HepG2 (cell line): ENCODE data around the gene MEGF6. TPM values are rescaled to one million over a fixed set of nuclear protein-coding genes. Genes with fewer than 3 reads are reported as not detected.

Source experiments
- ATAC-seq: fragments of 200-7000 bp; cut with Tn5 transposase; 3 replicates; pipeline ENCODE4 v1.9.1; 2020; ENCODE audit warnings: mild to moderate bottlenecking, moderate library complexity
- BruUV-seq: library from RNA; stranded (reverse); fragments of 400-500 nt; replicated peaks from 2 replicates; lab custom pipeline; 2021; lab: Mats Ljungman, UMichigan
- CTCF ChIA-PET: fragments of 300-600 bp; formaldehyde crosslinking; extraction: SDS; loops from one replicate; lab custom pipeline; 2021; ENCODE audit warnings: low total read pairs, inconsistent platforms, low intra/inter-chr PET ratio; lab: Yijun Ruan, JAX
- POLR2A ChIA-PET: fragments of 350-600 bp; sonication (Branson Sonifier 250); formaldehyde crosslinking; loops from one replicate; lab custom pipeline; 2020; ENCODE audit warnings: antibody characterized with exemption, inconsistent platforms; lab: Yijun Ruan, JAX
- DNase-seq: peaks from one replicate; pipeline ENCODE4 v3.0.0-alpha.2; 2015; ENCODE audit warnings: low spot score
- FAIRE-seq: peaks from 3 replicates; lab custom pipeline; 2011; peaks lifted over from hg19 to GRCh38; lab: Jason Lieb, UNC
- H2AFZ ChIP-seq: one replicate; pipeline ENCODE4 v1.6.1; 2011; ENCODE audit warnings: low read length, inconsistent platforms
- H3K27ac ChIP-seq: fragments of 300-600 bp; 3 replicates; pipeline ENCODE4 v1.8.0; 2011; ENCODE audit warnings: mixed run types, mild to moderate bottlenecking, mixed read lengths, low read length, inconsistent platforms; ENCODE audit not compliant: insufficient read depth; ENCODE audit errors: extremely low read length
- H3K27me3 ChIP-seq, 2 experiments: fragments of 200-600 bp in 1 of 2; 2 replicates in 1 of 2; 3 replicates in 1 of 2; pipeline versions ENCODE4 v1.6.0 to v1.8.0; 2011; ENCODE audit warnings: low read length in 2 of 2, mild to moderate bottlenecking in 2 of 2, moderate library complexity in 2 of 2, inconsistent platforms in 1 of 2; ENCODE audit not compliant: insufficient read depth in 2 of 2, control insufficient read depth in 1 of 2
- H3K36me3 ChIP-seq, 2 experiments: fragments of 200-600 bp in 1 of 2; replicated peaks in 1 of 2; 2 replicates in 1 of 2; 3 replicates in 1 of 2; pipeline versions ENCODE4 v1.5.1 to v1.8.0; 2011; ENCODE audit warnings: low read length in 2 of 2, inconsistent platforms in 1 of 2; ENCODE audit not compliant: insufficient read depth in 2 of 2, control insufficient read depth in 1 of 2
- H3K4me1 ChIP-seq: 2 replicates; pipeline ENCODE4 v1.5.1; 2012; ENCODE audit warnings: low read length, inconsistent platforms; ENCODE audit not compliant: insufficient read depth
- H3K4me2 ChIP-seq: 2 replicates; pipeline ENCODE4 v1.6.0; 2011; ENCODE audit warnings: low read depth, low read length, inconsistent platforms
- H3K4me3 ChIP-seq, 3 experiments: fragments of 200-600 bp in 1 of 3; sonication (generic), shearing (Covaris generic) in 1 of 3; replicated peaks in 1 of 3; 2 replicates each; pipeline ENCODE4 v1.5.1; 2011 to 2016; ENCODE audit warnings: low read length in 3 of 3, inconsistent platforms in 2 of 3, low read depth in 2 of 3, mild to moderate bottlenecking in 2 of 3, control low read depth in 1 of 3, mixed read lengths in 1 of 3; ENCODE audit not compliant: insufficient read depth in 1 of 3
- H3K79me2 ChIP-seq: one replicate; pipeline ENCODE4 v1.6.1; 2011; ENCODE audit warnings: low read length, inconsistent platforms; ENCODE audit not compliant: insufficient read depth
- H3K9ac ChIP-seq: 2 replicates; pipeline ENCODE4 v1.6.0; 2011; ENCODE audit warnings: mild to moderate bottlenecking, low read depth, low read length, inconsistent platforms; ENCODE audit not compliant: insufficient read depth
- H3K9me3 ChIP-seq: 2 replicates; pipeline ENCODE4 v1.5.1; 2012; ENCODE audit warnings: mild to moderate bottlenecking, low read length
- H4K20me1 ChIP-seq: 2 replicates; pipeline ENCODE4 v1.6.0; 2011; ENCODE audit warnings: inconsistent platforms, mild to moderate bottlenecking, low read length, moderate library complexity; ENCODE audit not compliant: insufficient read depth
- FOXP1 ChIP-seq, 2 experiments: fragments of 450-650 bp in 1 of 2; IDR thresholded peaks; 2 replicates each; pipeline ENCODE4 v1.6.1; 2017 to 2018; ENCODE audit warnings: antibody characterized with exemption in 1 of 2
- GPN1 ChIP-seq: sonication (generic); formaldehyde crosslinking; IDR thresholded peaks from 2 replicates; pipeline ENCODE4 v1.5.1; 2020; ENCODE audit warnings: missing genetic modification reagents, borderline replicate concordance
- HNRNPLL ChIP-seq: fragments of 200-400 bp; formaldehyde crosslinking; IDR thresholded peaks from 2 replicates; pipeline ENCODE4 v1.6.1; 2017; ENCODE audit warnings: mild to moderate bottlenecking, low read depth, low read length; ENCODE audit not compliant: poor library complexity, severe bottlenecking
- HOXA5 ChIP-seq: sonication (generic); formaldehyde crosslinking; IDR thresholded peaks from 2 replicates; pipeline ENCODE4 v1.4.0; 2020; ENCODE audit warnings: missing genetic modification reagents
- KLF15 ChIP-seq: sonication (generic); formaldehyde crosslinking; IDR thresholded peaks from 2 replicates; pipeline ENCODE4 v1.8.1; 2023; ENCODE audit warnings: borderline replicate concordance, mild to moderate bottlenecking, inconsistent platforms, missing genetic modification reagents, mixed read lengths
- MAFK ChIP-seq, 2 experiments: IDR thresholded peaks in 1 of 2; conservative IDR thresholded peaks in 1 of 2; 2 replicates each; pipeline ENCODE4 v1.6.1; 2011; ENCODE audit warnings: improper control_type of control experiment in 2 of 2, low read length in 2 of 2
- NCOR1 ChIP-seq: fragments of 200-600 bp; sonication (generic); IDR thresholded peaks from 2 replicates; pipeline ENCODE4 v1.7.0; 2017; ENCODE audit warnings: antibody characterized with exemption, low read length, borderline replicate concordance
- RERE ChIP-seq: IDR thresholded peaks from 2 replicates; pipeline ENCODE4 v1.6.1; 2016; ENCODE audit warnings: low read depth, missing genetic modification reagents, missing compliant biosample characterization
- TFDP1 ChIP-seq: IDR thresholded peaks from 2 replicates; pipeline ENCODE4 v1.6.1; 2016; ENCODE audit warnings: missing compliant biosample characterization, missing genetic modification reagents, borderline replicate concordance
- ZNF281 ChIP-seq: sonication (generic); formaldehyde crosslinking; IDR thresholded peaks from 2 replicates; pipeline ENCODE4 v1.4.0; 2020; ENCODE audit warnings: missing genetic modification reagents, borderline replicate concordance
- ZNF510 ChIP-seq: sonication (generic); formaldehyde crosslinking; IDR thresholded peaks from 2 replicates; pipeline ENCODE4 v1.4.0; 2020; ENCODE audit warnings: low read depth, mild to moderate bottlenecking, missing genetic modification reagents
- ZSCAN29 ChIP-seq: sonication (generic); formaldehyde crosslinking; conservative IDR thresholded peaks from 2 replicates; pipeline ENCODE4 v1.4.0; 2020; ENCODE audit warnings: mild to moderate bottlenecking, missing genetic modification reagents
- WGBS: methylation state at CpG from one replicate; pipeline ENCODE4 v1.1.6; 2017; ENCODE audit warnings: low lambda C conversion rate; 5-methylcytosine and 5-hydroxymethylcytosine counted together
- in situ Hi-C: cut with HindIII; loops from 2 replicates; pipeline ENCODE4 v1.10.0; 2017; ENCODE audit warnings: low pct_unique_long_range_greater_than_20kb; ENCODE audit not compliant: extremely low pct_ligation_motif_present
- intact Hi-C: fragments of 100-400 bp; cut with micrococcal nuclease; formaldehyde crosslinking; loops from one replicate; pipeline ENCODE4 v1.10.0; 2022; ENCODE audit not compliant: unreplicated experiment
- polyA plus RNA-seq, 8 experiments: library from polyadenylated mRNA; depleted of rRNA in 3 of 8; stranded (reverse) in 7 of 8; unstranded in 1 of 8; fragments of >200 nt; fragmentation: Illumina TruSeq in 4 of 8; extraction: Trizol in 4 of 8; gene quantifications; 2 replicates each; pipeline versions ENCODE4 v1.2.1 to v1.2.3, GENCODE V29; 2011 to 2016; ENCODE audit warnings: low read depth in 4 of 8, missing spikeins in 1 of 8, mixed read lengths in 1 of 8; ENCODE audit not compliant: insufficient read depth in 1 of 8
- total RNA-seq, 5 experiments: library from RNA; depleted of rRNA; stranded (reverse); fragments of >200 nt; fragmentation: Illumina TruSeq; extraction: Trizol; gene quantifications; 2 replicates each; pipeline ENCODE4 v1.2.3, GENCODE V29; 2016; ENCODE audit warnings: low read depth in 1 of 5

MEGF6 gene
- total and polyA plus RNA-seq, 2 of the 13 experiments (the other 11 are each of a cell fraction or from before 2014, with no cell fraction given) = 1.9 TPM

- intact Hi-C loops = loop anchor here (2.0 kb wide), 1 partner anchor 25 kb away; the partner anchor contains the start of gene TPRG1L
- Histone ChIP-seq H2AFZ (no peak within 1 kb of the TSS), H3K4me1 (peaks cover 25% of the 10 kb centered on the region), H3K27me3 (peaks cover 2 to 11% of the 10 kb centered on the region in 2 experiments; a peak in 3 of 5 replicates), H3K4me3 (peak within 1 kb of the TSS; percentile 95 to 100 (median 98)), H3K27ac (no peak within 1 kb of the TSS), H3K36me3 (peaks cover 5 to 9% of the 10 kb centered on the region in 2 experiments; a peak in 3 of 5 replicates), H4K20me1 (no peaks in the 10 kb centered on the region), H3K9me3 (no peaks in the 10 kb centered on the region), H3K4me2 (peak within 1 kb of the TSS; percentile 88), H3K9ac (peak within 1 kb of the TSS; percentile 82), H3K79me2 (peaks cover 7% of the 10 kb centered on the region)
- 3% methylated on average over 9 of the region's 60 CpGs for WGBS
- in situ Hi-C loops = no loop called here
- FAIRE-seq = peak; percentile 80
- CTCF ChIA-PET = no interaction called here
- peak; percentile 82 for ATAC-seq
- POLR2A ChIA-PET = interaction anchor here (0.8 to 0.9 kb wide), 2 partner anchors 16 to 178 kb away, joined by 3 read pairs; no protein-coding TSS in a partner anchor
- DNase-seq = peak; percentile 87
- no TSS peak for BruUV-seq
- no peak for TF ChIP-seq RERE (CRISPR knock-in tag)
- no peak for TF ChIP-seq FOXP1 (IDR thresholded peaks at IDR 0.05)
- TF ChIP-seq FOXP1 (CRISPR knock-in tag; IDR thresholded peaks at IDR 0.05) = no peak
- peak; percentile 17 for TF ChIP-seq HNRNPLL
- TF ChIP-seq GPN1 (CRISPR knock-in tag) = no peak
- no peak for TF ChIP-seq ZSCAN29 (CRISPR knock-in tag)
- TF ChIP-seq TFDP1 (CRISPR knock-in tag) = peak; percentile 67; the same call in 1 of the 2 replicates
- no peak for TF ChIP-seq MAFK (conservative IDR thresholded peaks at IDR 0.05 in 1 of 2, IDR thresholded peaks at IDR 0.05 in 1 of 2; ENCODE audit: low read length in 2 of 2)
- no peak for TF ChIP-seq ZNF510 (CRISPR knock-in tag)
- TF ChIP-seq NCOR1 = no peak
- no peak for TF ChIP-seq ZNF281 (CRISPR knock-in tag)
- TF ChIP-seq HOXA5 (CRISPR knock-in tag) = no peak
- no peak; the same call in 1 of the 2 replicates for TF ChIP-seq KLF15 (CRISPR knock-in tag)
These were observed 38.3 kb upstream of the MEGF6 start, which contains the start of gene WRAP73 for GRCh38 chr1:3649342-3650247. Gene WRAP73, minus strand, starts transcription at chr1:3650103. Its CDS starts 104 bp downstream, at chr1:3649999.
